PC-3 (cell line): ENCODE measurements around the gene CA11. TPM values are rescaled to one million over a fixed set of nuclear protein-coding genes. Genes with fewer than 3 reads are reported as not detected.
"Not testable (repeated sequence)": the region's sequence is repeated elsewhere in the genome, so short reads cannot be mapped to it uniquely, and the experiment has no call there.

Source experiments
- ATAC-seq: fragments of 200-7000 bp; cut with Tn5 transposase; 2 replicates; pipeline ENCODE4 v1.9.1; 2020; ENCODE audit warnings: mild to moderate bottlenecking, moderate library complexity
- BruUV-seq: library from RNA; stranded (reverse); fragments of 400-500 nt; replicated peaks from 2 replicates; lab custom pipeline; 2021; lab: Mats Ljungman, UMichigan
- CTCF ChIA-PET: fragments of 300-600 bp; sonication (Branson Sonifier 250); formaldehyde crosslinking; loops from one replicate; lab custom pipeline; 2022; ENCODE audit warnings: antibody characterized with exemption; lab: Charles Lee
- POLR2A ChIA-PET: fragments of 300-600 bp; sonication (Branson Sonifier 250); formaldehyde crosslinking; loops from one replicate; lab custom pipeline; 2022; ENCODE audit warnings: antibody characterized with exemption; ENCODE audit not compliant: unreplicated experiment; lab: Charles Lee
- DNase-seq: peaks from one replicate; pipeline ENCODE4 v3.0.0-alpha.2; 2015
- H2AFZ ChIP-seq: fragments of 300-600 bp; sonication (generic); 2 replicates; pipeline ENCODE4 v1.6.0; 2016; ENCODE audit warnings: antibody characterized with exemption, low read length
- H3F3A ChIP-seq: fragments of 300-600 bp; sonication (generic); one replicate; pipeline ENCODE4 v1.6.0; 2017; ENCODE audit warnings: antibody characterized with exemption, low read length, control low read depth, mild to moderate bottlenecking; ENCODE audit not compliant: unreplicated experiment
- H3K27ac ChIP-seq: fragments of 300-600 bp; sonication (generic); 2 replicates; pipeline ENCODE4 v1.5.1; 2016; ENCODE audit warnings: mild to moderate bottlenecking, low read length
- H3K27me3 ChIP-seq: fragments of 300-600 bp; sonication (generic); 2 replicates; pipeline ENCODE4 v1.6.1; 2016; ENCODE audit warnings: low read length, mixed read lengths
- H3K36me3 ChIP-seq: fragments of 300-600 bp; sonication (generic); 2 replicates; pipeline ENCODE4 v1.6.1; 2016; ENCODE audit warnings: low read depth, mixed run types, low read length, mixed read lengths
- H3K4me1 ChIP-seq: fragments of 300-600 bp; sonication (generic); 2 replicates; pipeline ENCODE4 v1.5.1; 2016; ENCODE audit warnings: low read length; ENCODE audit not compliant: insufficient read depth
- H3K4me2 ChIP-seq: fragments of 300-600 bp; sonication (generic); 2 replicates; pipeline ENCODE4 v1.6.0; 2016; ENCODE audit warnings: low read length
- H3K4me3 ChIP-seq: fragments of 300-600 bp; sonication (generic); 2 replicates; pipeline ENCODE4 v1.5.1; 2016; ENCODE audit warnings: mild to moderate bottlenecking, low read length, mixed read lengths
- H3K79me2 ChIP-seq: fragments of 300-600 bp; sonication (generic); 2 replicates; pipeline ENCODE4 v1.6.1; 2017; ENCODE audit warnings: low read length, mixed read lengths
- H3K9ac ChIP-seq: fragments of 300-600 bp; sonication (generic); 2 replicates; pipeline ENCODE4 v1.6.0; 2016; ENCODE audit warnings: mild to moderate bottlenecking, low read length
- H3K9me2 ChIP-seq: fragments of 300-600 bp; sonication (generic); replicated peaks from 2 replicates; pipeline ENCODE4 v1.6.1; 2016; ENCODE audit warnings: mixed run types, low read length, mixed read lengths
- H3K9me3 ChIP-seq: fragments of 300-600 bp; sonication (generic); 2 replicates; pipeline ENCODE4 v1.6.1; 2016; ENCODE audit warnings: low read length, mixed read lengths
- H4K20me1 ChIP-seq: fragments of 300-600 bp; sonication (generic); 2 replicates; pipeline ENCODE4 v1.6.1; 2016; ENCODE audit warnings: low read length, mixed read lengths
- EZH2 ChIP-seq: fragments of 300-600 bp; sonication (generic); IDR thresholded peaks from one replicate; pipeline ENCODE4 v1.6.1; 2017; ENCODE audit warnings: antibody characterized with exemption, mild to moderate bottlenecking, low read length; ENCODE audit not compliant: unreplicated experiment
- EZH2phosphoT487 ChIP-seq: fragments of 300-600 bp; sonication (generic); IDR thresholded peaks from 2 replicates; pipeline ENCODE4 v1.6.1; 2018; ENCODE audit warnings: mild to moderate bottlenecking, antibody characterized with exemption, low read length, borderline replicate concordance
- intact Hi-C: fragments of 100-400 bp; cut with micrococcal nuclease; formaldehyde crosslinking; loops from 2 replicates; pipeline ENCODE4 v1.9.0; 2023
- total RNA-seq: library from RNA; depleted of rRNA; stranded (reverse); fragments of >200 nt; gene quantifications from 2 replicates; pipeline ENCODE4 v1.2.3, GENCODE V29; 2014
- TF ChIP-seq, protein P1 (sequence below): fragments of 300-600 bp; sonication (generic); conservative IDR thresholded peaks from 2 replicates; pipeline ENCODE4 v1.5.1; 2017; ENCODE audit warnings: antibody characterized with exemption, low read depth, mild to moderate bottlenecking, low read length

CA11 gene
- total RNA-seq, 1 experiment from 2014 or later = 4.1 TPM

DNA sequence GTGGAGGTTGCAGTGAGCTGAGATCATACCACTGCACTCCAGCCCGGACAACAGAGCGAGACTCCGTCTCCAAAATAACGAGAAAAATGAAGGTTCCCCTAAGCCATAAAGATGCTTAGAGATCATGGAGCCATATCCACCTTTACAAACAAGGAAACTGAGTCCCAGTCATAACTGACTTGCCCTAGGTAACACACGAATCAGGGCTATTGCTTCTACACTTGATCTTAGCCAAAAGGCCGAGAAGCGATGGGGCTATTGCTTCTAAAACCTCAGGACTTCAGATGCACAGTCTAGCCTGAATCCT lies 12.0 kb downstream of the CA11 start:
- Histone ChIP-seq H3K9me3 (no peaks in the 10 kb centered on the region), H2AFZ (0 out of 2 replicates have a peak overlapping the region, but pooled peaks have one; percentile 33), H3K27me3 (no peaks in the 10 kb centered on the region), H3K79me2 (no peaks in the 10 kb centered on the region), H3F3A (peaks cover 3% of the 10 kb centered on the region), H3K9me2 (no peaks in the 10 kb centered on the region), H3K9ac (no peak overlapping the region), H3K4me3 (peak overlapping the region; percentile 7; the same call in 1 of the 2 replicates), H3K36me3 (no peaks in the 10 kb centered on the region), H3K4me1 (peaks cover 24% of the 10 kb centered on the region), H3K4me2 (peak overlapping the region; percentile 96), H3K27ac (no peak overlapping the region), H4K20me1 (no peaks in the 10 kb centered on the region)
- no peak for DNase-seq
- CTCF ChIA-PET = no interaction called here
- no TSS peak for BruUV-seq
- no peak for ATAC-seq
- intact Hi-C loops = no loop called here
- POLR2A ChIA-PET = interaction anchor here (0.7 kb wide), 1 partner anchor 87 kb away, joined by 4 read pairs; no protein-coding TSS in a partner anchor
- TF ChIP-seq EZH2phosphoT487 = no peak
- TF ChIP-seq EZH2 = no peak
- TF ChIP-seq, protein P1, sequence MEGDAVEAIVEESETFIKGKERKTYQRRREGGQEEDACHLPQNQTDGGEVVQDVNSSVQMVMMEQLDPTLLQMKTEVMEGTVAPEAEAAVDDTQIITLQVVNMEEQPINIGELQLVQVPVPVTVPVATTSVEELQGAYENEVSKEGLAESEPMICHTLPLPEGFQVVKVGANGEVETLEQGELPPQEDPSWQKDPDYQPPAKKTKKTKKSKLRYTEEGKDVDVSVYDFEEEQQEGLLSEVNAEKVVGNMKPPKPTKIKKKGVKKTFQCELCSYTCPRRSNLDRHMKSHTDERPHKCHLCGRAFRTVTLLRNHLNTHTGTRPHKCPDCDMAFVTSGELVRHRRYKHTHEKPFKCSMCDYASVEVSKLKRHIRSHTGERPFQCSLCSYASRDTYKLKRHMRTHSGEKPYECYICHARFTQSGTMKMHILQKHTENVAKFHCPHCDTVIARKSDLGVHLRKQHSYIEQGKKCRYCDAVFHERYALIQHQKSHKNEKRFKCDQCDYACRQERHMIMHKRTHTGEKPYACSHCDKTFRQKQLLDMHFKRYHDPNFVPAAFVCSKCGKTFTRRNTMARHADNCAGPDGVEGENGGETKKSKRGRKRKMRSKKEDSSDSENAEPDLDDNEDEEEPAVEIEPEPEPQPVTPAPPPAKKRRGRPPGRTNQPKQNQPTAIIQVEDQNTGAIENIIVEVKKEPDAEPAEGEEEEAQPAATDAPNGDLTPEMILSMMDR = no peak

DNA sequence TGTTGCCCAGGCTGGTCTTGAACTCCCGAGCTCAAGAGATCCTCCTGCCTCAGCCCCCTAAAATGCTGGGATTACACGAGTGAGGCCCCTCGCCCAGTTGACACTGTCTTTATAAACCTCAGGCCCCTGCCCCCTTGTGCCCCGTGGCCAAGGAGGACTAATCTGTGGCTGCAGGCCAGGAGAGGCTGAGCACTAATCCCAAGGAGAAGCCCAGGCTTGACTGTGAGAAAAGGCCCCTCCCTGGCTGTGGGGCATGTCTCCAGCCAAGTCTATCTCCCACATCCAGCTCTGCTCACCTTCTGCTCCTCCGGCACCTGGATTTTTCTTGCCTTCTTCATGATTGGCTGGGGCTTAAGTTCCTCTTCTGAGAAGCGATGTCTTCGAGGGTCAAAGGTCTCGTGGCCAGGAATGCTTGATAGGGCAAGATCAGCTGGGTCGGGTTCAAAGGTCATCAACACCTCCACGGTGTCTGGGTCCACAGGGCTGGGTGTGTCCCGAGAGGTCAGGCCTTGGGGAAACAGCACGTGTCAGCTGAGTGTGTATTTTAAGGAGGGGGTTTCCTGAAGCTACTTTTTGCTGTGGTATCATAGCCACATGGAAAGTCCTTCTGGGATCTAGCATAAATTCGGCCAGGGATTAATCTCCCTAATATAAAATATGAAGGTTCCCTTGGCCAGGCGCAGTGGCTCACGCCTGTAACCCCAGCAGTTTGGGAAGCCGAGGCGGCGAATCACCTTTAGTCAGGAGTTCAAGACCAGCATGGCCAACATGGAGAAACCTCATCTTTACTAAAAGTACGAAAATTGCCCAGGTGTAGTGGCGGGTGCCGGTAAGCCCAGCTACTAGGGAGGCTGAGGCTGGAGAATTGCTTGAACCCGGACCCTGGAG lies 12.6 kb downstream of the CA11 start:
- Histone ChIP-seq H3K9me2 (no peaks in the 10 kb centered on the region), H3K4me3 (no peak overlapping the region), H3K4me1 (peaks cover 24% of the 10 kb centered on the region), H3K9ac (no peak overlapping the region), H3F3A (peaks cover 3% of the 10 kb centered on the region), H3K27me3 (no peaks in the 10 kb centered on the region), H3K4me2 (no peak overlapping the region; the same call in 1 of the 2 replicates), H3K79me2 (no peaks in the 10 kb centered on the region), H3K36me3 (no peaks in the 10 kb centered on the region), H4K20me1 (no peaks in the 10 kb centered on the region), H3K27ac (no peak overlapping the region), H3K9me3 (no peaks in the 10 kb centered on the region), H2AFZ (no peak overlapping the region)
- DNase-seq (no peak), ATAC-seq (no peak)
- ChIA-PET POLR2A (interaction anchor here (0.7 kb wide), 1 partner anchor 14 kb away, joined by 5 read pairs; the partner anchor contains the start of gene SPHK2), CTCF (no interaction called here)
- BruUV-seq = no TSS peak
- intact Hi-C loops = no loop called here
- TF ChIP-seq EZH2phosphoT487 = no peak
- TF ChIP-seq, protein P1 = no peak
- TF ChIP-seq EZH2 = no peak

GRCh38 chr19:48632692-48633147 lies 13.3 kb downstream of the CA11 start:
- no peaks in the 10 kb centered on the region for H3K27me3 ChIP-seq
- H3K9me2 ChIP-seq = no peaks in the 10 kb centered on the region
- H3K9ac ChIP-seq = no peak overlapping the region
- no peak overlapping the region for H3K4me2 ChIP-seq
- H2AFZ ChIP-seq = no peak overlapping the region
- no peaks in the 10 kb centered on the region for H3K79me2 ChIP-seq
- POLR2A ChIA-PET = interaction anchor here (0.7 kb wide), 1 partner anchor 13 kb away, joined by 5 read pairs; the partner anchor contains the start of gene SPHK2
- H3K4me1 ChIP-seq = peaks cover 21% of the 10 kb centered on the region
- no peak for DNase-seq
- no TSS peak for BruUV-seq
- H3K9me3 ChIP-seq = no peaks in the 10 kb centered on the region
- intact Hi-C loops = no loop called here
- no peak overlapping the region for H3K27ac ChIP-seq
- H4K20me1 ChIP-seq = no peaks in the 10 kb centered on the region
- H3F3A ChIP-seq = peaks cover 3% of the 10 kb centered on the region
- TF ChIP-seq EZH2 (no peak), EZH2phosphoT487 (no peak)
- TF ChIP-seq, protein P1 = no peak
- CTCF ChIA-PET = no interaction called here
- no peak for ATAC-seq
- no peaks in the 10 kb centered on the region for H3K36me3 ChIP-seq
- H3K4me3 ChIP-seq = no peak overlapping the region

DNA sequence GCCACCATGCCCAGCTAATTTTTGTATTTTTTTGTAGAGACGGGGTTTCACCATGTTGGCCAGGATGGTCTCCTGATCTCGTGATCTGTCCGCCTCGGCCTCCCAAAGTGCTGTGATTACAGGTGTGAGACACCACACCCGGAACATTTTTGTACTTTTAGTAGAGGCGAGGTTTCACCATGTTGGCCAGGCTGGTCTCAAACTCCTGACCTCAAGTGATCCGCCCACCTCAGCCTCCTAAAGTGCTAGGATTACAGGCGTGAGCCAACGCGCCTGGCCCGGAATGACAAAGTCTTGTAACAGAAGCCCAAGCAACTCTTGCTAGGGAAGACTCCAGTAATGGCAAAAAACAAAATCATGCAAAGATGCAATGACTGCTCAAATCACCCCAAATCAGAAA lies 13.7 kb downstream of the CA11 start:
- DNase-seq, ATAC-seq, H3K36me3 ChIP-seq, H2AFZ ChIP-seq, H3K4me3 ChIP-seq, H3K4me2 ChIP-seq, H3K79me2 ChIP-seq, CTCF ChIA-PET, H4K20me1 ChIP-seq, intact Hi-C loops, H3K9me2 ChIP-seq, BruUV-seq, H3K27ac ChIP-seq, H3K27me3 ChIP-seq, H3K9ac ChIP-seq, H3F3A ChIP-seq, H3K9me3 ChIP-seq: not testable (repeated sequence)
- peaks cover 20% of the 10 kb centered on the region for H3K4me1 ChIP-seq
- POLR2A ChIA-PET = interaction anchor here (0.7 kb wide), 1 partner anchor 13 kb away, joined by 5 read pairs; the partner anchor contains the start of gene SPHK2
